Spleen (tissue), 11 donors: ENCODE data around the gene HUNK. TPM values are rescaled to one million over a fixed set of nuclear protein-coding genes. Genes with fewer than 3 reads are reported as not detected.

Experiments
- DNase-seq: peaks from one replicate; pipeline ENCODE4 v3.0.0-alpha.2; 2020
- H3K27ac ChIP-seq, 8 donors: fragments of 200-600 bp; sonication (generic) in 7 of 8; 1 replicate in 4 of 8; 2 replicates in 4 of 8; pipeline versions ENCODE4 v1.5.0 to v1.8.0; 2016 to 2021; ENCODE audit warnings: inconsistent platforms in 4 of 8, mild to moderate bottlenecking in 4 of 8, moderate library complexity in 1 of 8
- H3K27me3 ChIP-seq, 7 donors: fragments of 200-600 bp; sonication (generic) in 6 of 7; replicated peaks in 1 of 7; 1 replicate in 4 of 7; 2 replicates in 3 of 7; pipeline versions ENCODE4 v1.5.0 to v1.8.0; 2016 to 2021; ENCODE audit warnings: inconsistent platforms in 3 of 7, mild to moderate bottlenecking in 1 of 7
- H3K36me3 ChIP-seq, 6 donors: fragments of 200-600 bp; sonication (generic) in 5 of 6; 1 replicate in 4 of 6; 2 replicates in 2 of 6; pipeline versions ENCODE4 v1.5.0 to v1.8.0; 2016 to 2021; ENCODE audit warnings: inconsistent platforms in 2 of 6
- H3K4me1 ChIP-seq, 6 donors: fragments of 200-600 bp; sonication (generic) in 5 of 6; 1 replicate in 3 of 6; 2 replicates in 3 of 6; pipeline versions ENCODE4 v1.5.0 to v1.8.0; 2016 to 2021; ENCODE audit warnings: inconsistent platforms in 3 of 6
- H3K4me3 ChIP-seq, 8 donors: fragments of 200-600 bp; sonication (generic) in 7 of 8; 1 replicate in 4 of 8; 2 replicates in 4 of 8; pipeline versions ENCODE4 v1.5.0 to v1.8.0; 2016 to 2021; ENCODE audit warnings: inconsistent platforms in 4 of 8, mild to moderate bottlenecking in 4 of 8, moderate library complexity in 2 of 8
- H3K9me3 ChIP-seq, 8 donors: fragments of 200-600 bp; sonication (generic) in 7 of 8; 1 replicate in 4 of 8; 2 replicates in 4 of 8; pipeline versions ENCODE4 v1.5.0 to v1.8.0; 2016 to 2021; ENCODE audit warnings: inconsistent platforms in 4 of 8
- POLR2A ChIP-seq, 3 donors: fragments of 450-650 bp; IDR thresholded peaks; one replicate each; pipeline ENCODE4 v1.5.1; 2017; ENCODE audit warnings: antibody characterized with exemption in 3 of 3, mild to moderate bottlenecking in 1 of 3
- POLR2AphosphoS5 ChIP-seq, 3 donors: sonication (generic); formaldehyde crosslinking; IDR thresholded peaks; one replicate each; pipeline ENCODE4 v1.5.1; 2017; ENCODE audit warnings: antibody characterized with exemption in 3 of 3
- WGBS, 5 donors: extraction: QIAGEN DNeasy Blood & Tissue Kit in 3 of 5; methylation state at CpG; one replicate each; pipeline versions ENCODE4 v1.1.5 to v1.1.7; 2013 to 2018; 5-methylcytosine and 5-hydroxymethylcytosine counted together
- intact Hi-C: fragments of 100-400 bp; cut with DNase I; formaldehyde crosslinking; loops from one replicate; pipeline ENCODE4 v1.15.0; 2023; ENCODE audit warnings: low total_unique reads
- polyA plus RNA-seq, 3 donors: library from polyadenylated mRNA; stranded (reverse); fragments of 200-250 nt; gene quantifications; one replicate each; pipeline ENCODE4 v1.2.1, GENCODE V29; 2013
- total RNA-seq, 7 donors: library from RNA; depleted of rRNA in 3 of 7; stranded (reverse); fragments of >200 nt in 3 of 7; fragmentation: NEBNext Ultra II Directional in 4 of 7; extraction: Animal tissue kit (Norgen Biotek cat#: 25700) in 4 of 7; gene quantifications; one replicate each; pipeline versions ENCODE4 v1.1.0 to v1.2.1, GENCODE V29; 2016 to 2021
- TF ChIP-seq, protein P1 (sequence below), 11 experiments: fragments of 200-600 bp in 7 of 11; fragments of 450-650 bp in 4 of 11; sonication (generic) in 4 of 11; IDR thresholded peaks in 8 of 11; conservative IDR thresholded peaks in 3 of 11; 1 replicate in 7 of 11; 2 replicates in 4 of 11; pipeline versions ENCODE4 v1.4.0 to v1.8.0; 2016 to 2021; ENCODE audit warnings: antibody characterized with exemption in 11 of 11, inconsistent platforms in 4 of 11, mild to moderate bottlenecking in 1 of 11
- donor health status: healthy with polysubstance abuse.
- donor health status: DM: no; HTN: no; CAD: no; lungs with moderate emphysema.
- donor health status: DM: no; HTN: no; CAD: no.
- donor health status: Bipolar disorder and iron deficiency.
- donor health status: healthy.
- donor health status: DM: no; HTN: no; CAD: no.
- donor health status: DM: yes; HTN: yes; CAD: no.

Gene HUNK
- total and polyA plus RNA-seq, 10 donors: 0.06 to 0.41 (median 0.14) TPM; not detected in 3

DNA sequence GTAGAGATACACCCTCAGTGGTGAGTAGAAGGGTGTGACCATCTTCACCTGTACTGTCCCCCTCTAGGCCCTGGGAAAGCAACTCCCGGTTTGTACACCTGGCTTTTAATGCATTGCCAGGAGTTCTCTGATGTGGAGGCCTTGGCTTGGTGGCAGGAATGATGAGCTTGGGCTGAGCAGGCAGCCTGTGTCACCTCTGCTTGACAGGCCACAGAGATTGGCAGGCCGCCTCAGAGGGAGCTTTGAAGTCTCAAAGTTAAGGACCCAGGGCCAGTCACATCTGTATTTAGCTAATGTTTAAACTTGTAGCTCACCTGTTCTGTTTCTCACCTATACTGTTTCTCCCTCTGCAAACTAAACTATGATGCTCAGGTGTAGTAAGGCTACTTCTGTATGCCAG is 28.5 kb downstream of the HUNK start:
- TF ChIP-seq, protein P1, sequence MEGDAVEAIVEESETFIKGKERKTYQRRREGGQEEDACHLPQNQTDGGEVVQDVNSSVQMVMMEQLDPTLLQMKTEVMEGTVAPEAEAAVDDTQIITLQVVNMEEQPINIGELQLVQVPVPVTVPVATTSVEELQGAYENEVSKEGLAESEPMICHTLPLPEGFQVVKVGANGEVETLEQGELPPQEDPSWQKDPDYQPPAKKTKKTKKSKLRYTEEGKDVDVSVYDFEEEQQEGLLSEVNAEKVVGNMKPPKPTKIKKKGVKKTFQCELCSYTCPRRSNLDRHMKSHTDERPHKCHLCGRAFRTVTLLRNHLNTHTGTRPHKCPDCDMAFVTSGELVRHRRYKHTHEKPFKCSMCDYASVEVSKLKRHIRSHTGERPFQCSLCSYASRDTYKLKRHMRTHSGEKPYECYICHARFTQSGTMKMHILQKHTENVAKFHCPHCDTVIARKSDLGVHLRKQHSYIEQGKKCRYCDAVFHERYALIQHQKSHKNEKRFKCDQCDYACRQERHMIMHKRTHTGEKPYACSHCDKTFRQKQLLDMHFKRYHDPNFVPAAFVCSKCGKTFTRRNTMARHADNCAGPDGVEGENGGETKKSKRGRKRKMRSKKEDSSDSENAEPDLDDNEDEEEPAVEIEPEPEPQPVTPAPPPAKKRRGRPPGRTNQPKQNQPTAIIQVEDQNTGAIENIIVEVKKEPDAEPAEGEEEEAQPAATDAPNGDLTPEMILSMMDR (IDR thresholded peaks at IDR 0.05 in 8 of 11, conservative IDR thresholded peaks at IDR 0.05 in 3 of 11): no peak
- TF ChIP-seq POLR2A (IDR thresholded peaks at IDR 0.05): no peak
- no peak for TF ChIP-seq POLR2AphosphoS5 (IDR thresholded peaks at IDR 0.05)
- intact Hi-C loops: no loop called here
- Histone ChIP-seq H3K36me3 (no peaks in the 10 kb centered on the region), H3K27me3 (peaks cover 0 to 9% (median 0%) of the 10 kb centered on the region in 7 donors), H3K4me1 (no peaks in the 10 kb centered on the region), H3K4me3 (no peak overlapping the region), H3K27ac (no peak overlapping the region), H3K9me3 (no peaks in the 10 kb centered on the region)
- no peak for DNase-seq
- 74 to 95% (median 87%) methylated on average over 2 of the region's 2 CpGs for WGBS, 5 donors

DNA sequence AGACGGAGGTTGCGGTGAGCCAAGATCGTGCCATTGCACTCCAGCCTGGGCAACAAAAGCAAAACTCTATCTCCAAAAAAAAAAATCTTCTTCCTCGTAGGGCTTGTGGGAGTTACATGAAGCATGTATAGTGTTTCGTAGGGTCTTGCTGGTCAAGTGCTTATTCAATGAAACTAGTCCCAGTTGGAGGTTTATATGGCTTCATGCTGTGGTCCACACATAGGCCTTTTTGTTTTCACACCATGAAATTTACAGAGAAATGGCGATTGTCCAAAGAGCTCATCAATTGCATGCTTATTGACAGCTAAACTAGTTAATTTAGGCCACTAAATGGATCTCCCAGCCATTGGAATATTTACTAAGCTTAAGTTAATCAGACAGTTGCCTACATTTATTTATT is 29.6 kb downstream of the HUNK start:
- peaks cover 0 to 17% (median 0%) of the 10 kb centered on the region in 7 donors for H3K27me3 ChIP-seq
- no peaks in the 10 kb centered on the region for H3K9me3 ChIP-seq
- H3K4me1 ChIP-seq: no peaks in the 10 kb centered on the region
- intact Hi-C loops: no loop called here
- no peak for TF ChIP-seq POLR2AphosphoS5 (IDR thresholded peaks at IDR 0.05)
- TF ChIP-seq, protein P1 (IDR thresholded peaks at IDR 0.05 in 8 of 11, conservative IDR thresholded peaks at IDR 0.05 in 3 of 11): no peak
- TF ChIP-seq POLR2A (IDR thresholded peaks at IDR 0.05): no peak
- no peak overlapping the region for H3K4me3 ChIP-seq
- DNase-seq: no peak
- no peaks in the 10 kb centered on the region for H3K36me3 ChIP-seq
- no peak overlapping the region for H3K27ac ChIP-seq
- 87 to 93% (median 88%) methylated on average over 6 of the region's 6 CpGs for WGBS, 5 donors

DNA sequence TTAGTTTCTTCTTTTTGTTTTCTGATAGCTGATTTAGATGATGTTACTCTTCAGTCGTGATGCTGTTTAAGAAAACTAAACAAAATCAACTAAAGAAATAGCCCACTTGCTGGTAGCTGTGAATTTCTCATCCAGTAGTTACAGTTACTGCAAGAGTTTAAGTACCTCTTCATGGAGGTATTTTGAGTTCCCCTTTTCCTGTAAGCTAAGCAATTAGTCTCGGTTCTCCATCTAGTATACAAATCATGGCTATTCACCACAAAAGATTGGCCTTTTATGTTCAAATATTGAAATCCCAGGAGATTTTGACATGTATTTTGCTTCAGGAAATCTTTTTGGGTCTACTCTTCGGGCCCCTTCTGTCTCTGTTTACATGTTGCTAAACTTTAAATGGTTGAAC is 31.1 kb downstream of the HUNK start:
- TF ChIP-seq, protein P1 (IDR thresholded peaks at IDR 0.05 in 8 of 11, conservative IDR thresholded peaks at IDR 0.05 in 3 of 11): no peak
- TF ChIP-seq POLR2A (IDR thresholded peaks at IDR 0.05): no peak
- no peak for TF ChIP-seq POLR2AphosphoS5 (IDR thresholded peaks at IDR 0.05)
- Histone ChIP-seq H3K4me1 (no peaks in the 10 kb centered on the region), H3K27me3 (peaks cover 0 to 31% (median 7%) of the 10 kb centered on the region in 7 donors), H3K27ac (no peak overlapping the region), H3K9me3 (no peaks in the 10 kb centered on the region), H3K4me3 (no peak overlapping the region), H3K36me3 (no peaks in the 10 kb centered on the region)
- intact Hi-C loops: no loop called here
- WGBS, 5 donors: 53 to 64% (median 61%) methylated on average over 3 of the region's 3 CpGs
- DNase-seq: no peak

DNA sequence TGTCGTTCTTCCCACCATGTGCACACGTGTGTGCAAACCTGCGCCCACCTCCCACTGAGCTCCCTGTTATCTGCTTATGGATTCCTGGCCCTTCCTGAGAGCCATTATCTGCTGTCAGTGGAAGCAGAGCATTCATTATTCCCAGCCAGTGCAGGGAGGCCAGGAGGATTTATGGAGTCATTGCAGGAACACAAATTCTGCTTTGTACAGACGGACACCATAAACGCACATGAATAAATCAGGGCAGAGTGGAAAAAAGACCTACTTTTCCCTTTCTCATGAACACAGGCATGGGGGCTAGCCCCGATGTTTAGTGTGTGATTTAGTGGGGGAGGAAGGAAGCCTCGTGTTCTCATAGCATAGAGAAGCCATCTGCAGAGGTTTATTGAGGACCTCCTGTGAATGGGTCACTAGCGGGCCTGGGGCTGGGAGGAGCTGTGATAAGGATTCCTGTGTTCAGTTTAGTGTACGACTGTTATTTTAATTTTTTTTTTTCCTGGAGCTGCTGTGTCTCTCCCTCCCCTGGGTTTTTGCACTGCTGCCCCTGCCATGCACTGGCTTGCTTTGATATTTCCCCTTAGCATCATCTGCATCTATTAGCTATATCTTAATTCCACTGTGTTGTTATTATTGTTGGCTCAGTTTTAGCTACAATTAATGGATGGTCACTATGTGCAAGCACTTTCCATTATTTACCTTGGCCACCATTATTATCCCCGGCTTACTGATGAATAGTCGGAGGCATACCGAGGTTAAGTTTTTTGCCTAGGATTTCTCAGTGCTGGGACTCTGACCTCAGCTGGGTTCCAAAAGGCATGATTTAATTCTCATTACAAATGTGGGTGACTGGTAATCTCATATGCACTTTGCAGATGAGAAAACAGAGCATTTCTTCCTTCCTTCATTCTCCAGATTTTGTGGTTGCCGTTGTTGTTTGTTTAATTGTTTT is 33.0 kb downstream of the HUNK start:
- H3K4me3 ChIP-seq: no peak overlapping the region
- intact Hi-C loops: no loop called here
- no peaks in the 10 kb centered on the region for H3K36me3 ChIP-seq
- no peak overlapping the region for H3K27ac ChIP-seq
- WGBS, 5 donors: 64 to 72% (median 70%) methylated on average over 13 of the region's 13 CpGs
- H3K9me3 ChIP-seq: no peaks in the 10 kb centered on the region
- no peaks in the 10 kb centered on the region for H3K4me1 ChIP-seq
- TF ChIP-seq, protein P1 (IDR thresholded peaks at IDR 0.05 in 8 of 11, conservative IDR thresholded peaks at IDR 0.05 in 3 of 11): no peak
- no peak for TF ChIP-seq POLR2AphosphoS5 (IDR thresholded peaks at IDR 0.05)
- no peak for TF ChIP-seq POLR2A (IDR thresholded peaks at IDR 0.05)
- no peak for DNase-seq
- H3K27me3 ChIP-seq: peaks cover 0 to 43% (median 7%) of the 10 kb centered on the region in 7 donors
